GM12878 (cell line): ENCODE measurements around the gene TSPEAR.

Source experiments
- CREB1 ChIP-seq: IDR thresholded peaks from 2 replicates; pipeline ENCODE4 v1.6.1; 2012; ENCODE audit warnings: low read depth, mild to moderate bottlenecking, inconsistent platforms
- EZH2 ChIP-seq: IDR thresholded peaks from 2 replicates; pipeline ENCODE4 v1.6.1; 2012; ENCODE audit warnings: low read depth, mild to moderate bottlenecking, control low read depth, inconsistent platforms, low read length, borderline replicate concordance; ENCODE audit not compliant: control insufficient read depth
- HDGF ChIP-seq: fragments of 450-650 bp; IDR thresholded peaks from 2 replicates; pipeline ENCODE4 v1.6.1; 2016; ENCODE audit warnings: antibody characterized with exemption
- MXI1 ChIP-seq: fragments of 150-350 bp; IDR thresholded peaks from 2 replicates; pipeline ENCODE4 v1.6.1; 2011; ENCODE audit warnings: low read depth, mild to moderate bottlenecking, inconsistent platforms, low read length, improper control_type of control experiment
- NRF1 ChIP-seq: conservative IDR thresholded peaks from 2 replicates; pipeline ENCODE4 v1.6.1; 2011; ENCODE audit warnings: mild to moderate bottlenecking, low read depth, low read length, improper control_type of control experiment
- POLR2A ChIP-seq: IDR thresholded peaks from 2 replicates; pipeline ENCODE4 v1.6.1; 2011; ENCODE audit warnings: low read depth, mild to moderate bottlenecking, low read length
- SPI1 ChIP-seq: IDR thresholded peaks from 2 replicates; pipeline ENCODE4 v1.6.1; 2011; ENCODE audit warnings: low read depth, mild to moderate bottlenecking, low read length, moderate library complexity, borderline replicate concordance; ENCODE audit not compliant: insufficient read depth
- SRF ChIP-seq, 2 experiments: IDR thresholded peaks; 2 replicates each; pipeline ENCODE4 v1.6.1; 2011; ENCODE audit warnings: low read depth in 2 of 2, low read length in 2 of 2, mild to moderate bottlenecking in 1 of 2, moderate library complexity in 1 of 2
- YY1 ChIP-seq: IDR thresholded peaks from 2 replicates; pipeline ENCODE4 v1.6.1; 2011; ENCODE audit warnings: low read depth, mild to moderate bottlenecking, low read length
- ZSCAN29 ChIP-seq: fragments of 450-650 bp; IDR thresholded peaks from 2 replicates; pipeline ENCODE4 v1.6.1; 2017; ENCODE audit warnings: mild to moderate bottlenecking, moderate library complexity
- TF ChIP-seq, protein P1 (sequence below): IDR thresholded peaks from 2 replicates; pipeline ENCODE4 v1.6.1; 2011; ENCODE audit warnings: borderline replicate concordance, low read depth, mild to moderate bottlenecking, moderate library complexity, mixed read lengths, low read length; ENCODE audit not compliant: insufficient read depth; ENCODE audit errors: extremely low read length
- TF ChIP-seq, protein P2 (sequence below), 3 experiments: IDR thresholded peaks in 2 of 3; conservative IDR thresholded peaks in 1 of 3; 2 replicates each; pipeline ENCODE4 v1.5.1; 2011; ENCODE audit warnings: low read depth in 3 of 3, low read length in 3 of 3, mild to moderate bottlenecking in 3 of 3, control low read depth in 2 of 3, moderate library complexity in 2 of 3, inconsistent platforms in 1 of 3, mixed read lengths in 1 of 3; ENCODE audit not compliant: control insufficient read depth in 2 of 3, insufficient read depth in 1 of 3; ENCODE audit errors: extremely low read depth in 1 of 3
- TF ChIP-seq, protein P3 (sequence below): IDR thresholded peaks from 2 replicates; pipeline ENCODE4 v1.6.1; 2011; ENCODE audit warnings: low read depth, mild to moderate bottlenecking, low read length, moderate library complexity, borderline replicate concordance; ENCODE audit errors: extremely low read depth

DNA sequence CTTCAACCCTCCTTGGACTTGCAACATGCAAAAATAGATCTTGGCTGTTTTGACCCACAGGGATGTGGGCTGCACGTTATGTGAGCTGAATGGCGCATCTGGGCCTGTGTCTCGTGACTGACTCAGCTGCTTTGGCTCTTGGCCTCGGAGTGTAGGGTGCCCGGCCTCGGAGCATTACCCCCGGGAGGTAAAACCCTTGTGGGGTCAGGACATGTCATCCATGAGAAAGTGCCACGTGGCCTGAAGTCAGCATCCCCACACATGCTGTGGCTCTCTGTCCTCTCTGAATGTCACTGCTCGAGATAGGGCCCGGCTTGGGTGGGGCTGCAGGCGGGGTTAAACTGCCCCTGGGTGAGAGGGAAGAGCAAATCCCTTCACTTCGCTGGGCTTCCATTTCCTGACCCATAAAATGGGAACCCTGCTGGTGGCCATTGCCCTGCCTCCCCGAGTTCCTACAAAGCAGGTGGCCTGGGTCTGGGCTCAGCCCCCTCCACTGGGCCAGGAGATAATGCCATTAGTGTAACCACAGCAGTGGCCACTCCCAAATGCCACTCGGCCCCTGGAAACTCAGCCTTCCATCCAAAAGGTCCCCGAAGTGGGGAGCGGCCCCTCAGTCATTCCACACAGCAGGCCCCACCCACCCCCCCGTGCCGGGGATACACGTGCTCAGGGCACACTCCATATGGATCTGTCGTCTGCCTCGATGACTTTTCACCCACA lies 22.8 kb upstream of the TSPEAR start:
- TF ChIP-seq MXI1 (no peak), EZH2 (no peak), HDGF (no peak), SRF (IDR thresholded peaks at IDR 0.05; ENCODE audit: low read depth in 2 of 2, low read length in 2 of 2) (no peak), NRF1 (no peak), CREB1 (no peak), POLR2A (no peak), ZSCAN29 (no peak), YY1 (no peak), SPI1 (no peak)
- TF ChIP-seq, protein P1, sequence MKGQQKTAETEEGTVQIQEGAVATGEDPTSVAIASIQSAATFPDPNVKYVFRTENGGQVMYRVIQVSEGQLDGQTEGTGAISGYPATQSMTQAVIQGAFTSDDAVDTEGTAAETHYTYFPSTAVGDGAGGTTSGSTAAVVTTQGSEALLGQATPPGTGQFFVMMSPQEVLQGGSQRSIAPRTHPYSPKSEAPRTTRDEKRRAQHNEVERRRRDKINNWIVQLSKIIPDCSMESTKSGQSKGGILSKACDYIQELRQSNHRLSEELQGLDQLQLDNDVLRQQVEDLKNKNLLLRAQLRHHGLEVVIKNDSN = no peak
- TF ChIP-seq, protein P2, sequence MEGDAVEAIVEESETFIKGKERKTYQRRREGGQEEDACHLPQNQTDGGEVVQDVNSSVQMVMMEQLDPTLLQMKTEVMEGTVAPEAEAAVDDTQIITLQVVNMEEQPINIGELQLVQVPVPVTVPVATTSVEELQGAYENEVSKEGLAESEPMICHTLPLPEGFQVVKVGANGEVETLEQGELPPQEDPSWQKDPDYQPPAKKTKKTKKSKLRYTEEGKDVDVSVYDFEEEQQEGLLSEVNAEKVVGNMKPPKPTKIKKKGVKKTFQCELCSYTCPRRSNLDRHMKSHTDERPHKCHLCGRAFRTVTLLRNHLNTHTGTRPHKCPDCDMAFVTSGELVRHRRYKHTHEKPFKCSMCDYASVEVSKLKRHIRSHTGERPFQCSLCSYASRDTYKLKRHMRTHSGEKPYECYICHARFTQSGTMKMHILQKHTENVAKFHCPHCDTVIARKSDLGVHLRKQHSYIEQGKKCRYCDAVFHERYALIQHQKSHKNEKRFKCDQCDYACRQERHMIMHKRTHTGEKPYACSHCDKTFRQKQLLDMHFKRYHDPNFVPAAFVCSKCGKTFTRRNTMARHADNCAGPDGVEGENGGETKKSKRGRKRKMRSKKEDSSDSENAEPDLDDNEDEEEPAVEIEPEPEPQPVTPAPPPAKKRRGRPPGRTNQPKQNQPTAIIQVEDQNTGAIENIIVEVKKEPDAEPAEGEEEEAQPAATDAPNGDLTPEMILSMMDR (IDR thresholded peaks at IDR 0.05 in 2 of 3, conservative IDR thresholded peaks at IDR 0.05 in 1 of 3; ENCODE audit: control insufficient read depth in 2 of 3, extremely low read depth in 1 of 3, insufficient read depth in 1 of 3, low read depth in 3 of 3, low read length in 3 of 3) = no peak
- TF ChIP-seq, protein P3, sequence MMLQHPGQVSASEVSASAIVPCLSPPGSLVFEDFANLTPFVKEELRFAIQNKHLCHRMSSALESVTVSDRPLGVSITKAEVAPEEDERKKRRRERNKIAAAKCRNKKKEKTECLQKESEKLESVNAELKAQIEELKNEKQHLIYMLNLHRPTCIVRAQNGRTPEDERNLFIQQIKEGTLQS = no peak
